ENCODE measurements around the gene CHMP4A.

- TF ChIP-seq CTCF (IDR thresholded peaks at IDR 0.05) (no peak), POLR2AphosphoS5 (IDR thresholded peaks at IDR 0.05) (no peak), POLR2A (IDR thresholded peaks at IDR 0.05) (no peak), EP300 (IDR thresholded peaks at IDR 0.05) (no peak)
These were observed 27.0 kb upstream of the CHMP4A start for GRCh38 chr14:24240110-24240918.

All from gastroesophageal sphincter (tissue), 3 donors.